Stimulated activated naive CD4-positive, alpha-beta T cell (primary cell): Measurements from ENCODE around the gene SIK2.
"Not testable (repeated sequence)": the region's sequence is repeated elsewhere in the genome, so short reads cannot be mapped to it uniquely, and the experiment has no call there.

Experiments used
- DNase-seq, 6 experiments: peaks; one replicate each; lab custom pipeline; 2025; lab: John Stamatoyannopoulos, UW

SIK2 gene

GRCh38 chr11:111624608-111625007 is 22.4 kb downstream of the SIK2 start:
- no peak for DNase-seq

- DNase-seq: no peak
These were observed 25.3 kb downstream of the SIK2 start for GRCh38 chr11:111627591-111627990.

GRCh38 chr11:111629499-111629898 is 27.2 kb downstream of the SIK2 start:
- DNase-seq: no peak

GRCh38 chr11:111631024-111631665 is 28.9 kb downstream of the SIK2 start:
- no peak for DNase-seq

- no peak for DNase-seq
These were observed 29.4 kb downstream of the SIK2 start for GRCh38 chr11:111631666-111632039.

GRCh38 chr11:111632516-111633220 is 30.4 kb downstream of the SIK2 start:
- no peak for DNase-seq

GRCh38 chr11:111633248-111633647 is 31.0 kb downstream of the SIK2 start:
- no peak for DNase-seq

- DNase-seq: no peak
These were observed 31.6 kb downstream of the SIK2 start for GRCh38 chr11:111633756-111634362.

- DNase-seq: no peak
These were observed 32.9 kb downstream of the SIK2 start for GRCh38 chr11:111634981-111635705.

- DNase-seq: no peak
These were observed 33.4 kb downstream of the SIK2 start for GRCh38 chr11:111635706-111636045.

GRCh38 chr11:111637885-111638284 is 35.6 kb downstream of the SIK2 start:
- no peak for DNase-seq

- DNase-seq: no peak
These were observed 37.1 kb downstream of the SIK2 start for GRCh38 chr11:111639226-111639925.

- no peak for DNase-seq
These were observed 39.2 kb downstream of the SIK2 start for GRCh38 chr11:111641339-111642015.

GRCh38 chr11:111642542-111642941 is 40.3 kb downstream of the SIK2 start:
- no peak for DNase-seq

- no peak for DNase-seq
These were observed 42.7 kb downstream of the SIK2 start for GRCh38 chr11:111644922-111645321.

- DNase-seq: no peak
These were observed 43.5 kb downstream of the SIK2 start for GRCh38 chr11:111645657-111646316.

GRCh38 chr11:111651336-111651735 is 49.1 kb downstream of the SIK2 start:
- DNase-seq: not testable (repeated sequence)

GRCh38 chr11:111652184-111652583 is 49.9 kb downstream of the SIK2 start:
- no peak for DNase-seq

- DNase-seq: no peak
These were observed 52.4 kb downstream of the SIK2 start for GRCh38 chr11:111654601-111655000.

GRCh38 chr11:111655924-111656323 is 53.7 kb downstream of the SIK2 start:
- DNase-seq: no peak

- DNase-seq: not testable (repeated sequence)
These were observed 55.7 kb downstream of the SIK2 start for GRCh38 chr11:111657905-111658304.
